DLD1 (cell line): ENCODE results near the gene RPS27L.
"Not testable (repeated sequence)": the region's sequence is repeated elsewhere in the genome, so short reads cannot be mapped to it uniquely, and the experiment has no call there.

Experiments used
- in situ Hi-C: cut with HindIII; loops from 2 replicates; pipeline ENCODE4 v1.10.0; 2017; ENCODE audit warnings: low sequenced_read_pairs

Gene RPS27L

GRCh38 chr15:63145426-63145825, 11.9 kb downstream of the RPS27L start:
- in situ Hi-C loops = no loop called here

DNA sequence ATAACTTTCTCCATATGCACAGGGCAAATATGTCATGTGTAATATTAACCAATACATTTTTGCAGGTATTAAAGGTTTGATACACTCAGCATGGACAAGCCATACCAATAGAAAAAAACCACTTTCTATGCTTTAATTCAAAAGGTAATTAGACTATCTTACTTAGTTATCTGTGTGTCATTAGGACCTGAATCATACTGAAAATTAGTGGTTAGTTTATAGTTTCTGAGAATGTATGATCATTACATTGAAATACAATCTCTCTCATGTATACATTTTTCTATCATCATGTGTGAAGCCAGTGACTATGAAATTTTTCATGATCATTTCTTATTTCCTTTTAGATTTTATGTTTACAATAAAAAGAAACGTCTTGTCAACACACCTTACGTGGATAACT, 16.3 kb downstream of the RPS27L start:
- in situ Hi-C loops = no loop called here

- in situ Hi-C loops = no loop called here
Observed at GRCh38 chr15:63136742-63137141, 20.5 kb downstream of the RPS27L start.

DNA sequence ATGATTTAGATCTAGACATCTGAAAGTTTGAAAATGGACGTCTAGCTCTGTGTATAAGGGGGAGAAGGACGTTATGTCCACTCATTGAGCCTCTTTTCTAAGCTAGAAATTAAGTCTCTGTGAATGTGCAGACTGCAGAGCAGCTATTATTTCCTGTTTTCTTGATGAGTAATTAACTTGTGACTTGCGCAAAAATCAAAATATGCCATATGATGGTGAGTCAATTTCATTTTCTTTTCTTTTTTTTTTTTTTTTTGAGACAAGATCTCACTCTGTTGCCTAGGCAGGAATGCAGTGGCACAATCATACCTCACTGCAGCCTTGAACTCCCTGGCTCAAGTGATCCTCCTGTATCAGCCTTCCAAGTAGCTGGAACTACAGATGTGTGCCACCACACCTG, 21.5 kb downstream of the RPS27L start:
- in situ Hi-C loops = no loop called here

GRCh38 chr15:63135281-63135680, 22.0 kb downstream of the RPS27L start:
- in situ Hi-C loops = no loop called here

DNA sequence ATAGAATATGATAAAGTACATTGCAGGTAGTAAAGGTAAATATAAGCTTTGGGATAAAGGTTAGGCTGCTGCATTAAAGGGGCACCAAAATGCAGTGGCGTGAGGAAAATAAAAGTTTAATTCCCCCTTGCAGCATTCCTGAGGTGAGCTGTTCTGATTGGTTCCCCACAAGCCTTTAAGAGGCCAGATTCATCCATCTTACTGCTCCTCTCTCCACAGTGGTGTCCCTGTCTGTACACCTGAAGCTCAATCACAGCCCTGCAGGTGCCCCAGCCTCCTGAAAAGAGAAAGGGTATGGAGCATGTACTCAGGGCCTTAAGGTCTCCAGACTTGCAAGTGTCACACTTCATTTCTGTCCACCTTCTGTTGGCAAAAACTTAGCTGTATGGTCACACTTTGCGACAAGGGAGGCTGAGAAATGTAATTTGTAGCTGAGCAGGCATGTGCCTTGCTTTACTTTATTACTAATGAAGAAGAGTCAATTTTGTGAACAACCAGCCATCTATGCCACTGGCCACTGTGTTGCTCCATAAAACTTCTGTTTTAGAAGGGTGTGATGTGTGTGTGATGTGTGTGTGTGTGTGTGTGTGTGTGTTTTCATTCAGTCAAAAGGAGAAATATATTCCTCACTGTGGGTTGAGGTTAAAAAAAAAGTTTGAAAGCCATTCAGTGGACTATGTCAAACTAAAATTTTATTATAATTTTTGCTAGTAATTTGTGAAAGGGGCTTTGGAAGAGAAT, 22.9 kb downstream of the RPS27L start:
- in situ Hi-C loops = no loop called here

DNA sequence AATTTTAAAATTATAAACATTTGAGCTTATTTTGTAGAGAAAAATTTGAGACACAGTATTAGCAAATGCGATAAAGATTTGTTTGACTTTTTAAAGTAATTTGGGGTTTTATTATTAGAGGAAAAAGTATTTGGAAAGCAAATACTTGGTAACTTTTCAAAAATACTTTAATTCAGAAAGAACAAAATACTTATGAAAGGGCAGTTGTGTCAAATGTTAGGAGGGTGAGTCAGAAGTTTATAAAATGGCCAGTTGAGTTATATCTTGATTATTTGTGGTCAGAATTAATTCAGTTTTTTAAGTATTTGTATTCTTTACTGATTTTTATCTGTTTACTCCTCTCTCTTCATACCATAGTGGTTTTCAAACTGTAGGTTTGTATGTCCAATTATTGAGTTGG, 23.5 kb downstream of the RPS27L start:
- in situ Hi-C loops = no loop called here

- in situ Hi-C loops = no loop called here
Observed at GRCh38 chr15:63126726-63127125, 30.6 kb downstream of the RPS27L start.

- in situ Hi-C loops = no loop called here
Observed at GRCh38 chr15:63124506-63124905, 32.8 kb downstream of the RPS27L start.

GRCh38 chr15:63122002-63122875, 35.0 kb downstream of the RPS27L start:
- in situ Hi-C loops = no loop called here

- in situ Hi-C loops = no loop called here
Observed at GRCh38 chr15:63121382-63122001, 35.8 kb downstream of the RPS27L start, which contains the start of gene LACTB. TSS of gene LACTB (plus strand) at chr15:63121861. CDS start at chr15:63121872, 11 bp downstream.

- in situ Hi-C loops = no loop called here
Observed at GRCh38 chr15:63118854-63119253, 38.4 kb downstream of the RPS27L start.

DNA sequence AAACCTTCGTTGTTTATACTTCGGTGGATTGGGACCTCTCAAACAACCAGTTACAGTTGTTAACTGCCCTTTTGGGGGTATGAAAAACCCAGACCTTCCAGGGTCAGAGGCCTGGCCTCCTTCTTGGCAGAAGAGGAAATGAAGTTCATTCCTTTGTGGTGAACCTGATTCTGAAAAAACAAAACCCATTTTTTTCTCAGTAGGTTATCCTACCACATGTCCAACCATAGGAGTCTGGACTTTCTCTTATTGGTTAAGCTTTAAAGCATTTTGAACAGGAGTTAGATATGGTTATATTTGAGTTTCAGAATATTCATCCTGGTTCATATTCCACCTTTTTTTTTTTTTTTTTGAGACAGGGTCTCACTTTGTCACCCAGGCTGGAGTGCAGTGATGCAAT, 42.8 kb downstream of the RPS27L start:
- in situ Hi-C loops = no loop called here

DNA sequence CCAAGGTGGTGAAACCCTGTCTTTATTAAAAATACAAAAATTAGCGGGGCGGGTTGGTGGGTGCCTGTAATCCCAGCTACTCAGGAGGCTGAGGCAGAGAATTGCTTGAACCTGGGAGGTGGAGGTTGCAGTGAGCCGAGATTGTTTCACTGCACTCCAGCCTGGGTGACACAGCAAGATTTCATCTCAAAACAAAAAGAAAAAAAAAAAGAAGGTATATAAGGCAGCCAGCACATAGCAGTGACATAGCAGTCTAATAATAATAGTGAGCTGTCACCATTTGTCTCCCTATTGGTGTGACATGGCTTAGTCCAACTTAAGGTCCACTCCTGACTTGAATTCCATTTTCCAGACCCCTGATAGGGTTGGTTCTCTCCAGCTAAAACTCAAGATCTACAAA, 44.4 kb downstream of the RPS27L start:
- in situ Hi-C loops = no loop called here

- in situ Hi-C loops = no loop called here
Observed at GRCh38 chr15:63111481-63111880, 45.8 kb downstream of the RPS27L start.

- in situ Hi-C loops = no loop called here
Observed at GRCh38 chr15:63110428-63111026, 46.8 kb downstream of the RPS27L start.

- in situ Hi-C loops = no loop called here
Observed at GRCh38 chr15:63109920-63110319, 47.4 kb downstream of the RPS27L start.

GRCh38 chr15:63109498-63109897, 47.8 kb downstream of the RPS27L start:
- in situ Hi-C loops = no loop called here

GRCh38 chr15:63107895-63108546, 49.3 kb downstream of the RPS27L start:
- in situ Hi-C loops = no loop called here

GRCh38 chr15:63105354-63105753, 51.9 kb downstream of the RPS27L start:
- in situ Hi-C loops = not testable (repeated sequence)

GRCh38 chr15:63104727-63105126, 52.5 kb downstream of the RPS27L start:
- in situ Hi-C loops = no loop called here
